HG03439 (cell line): ENCODE measurements around the gene HSD3B2.

ENCODE experiments used
- ATAC-seq: cut with Tn5 transposase; IDR thresholded peaks from one replicate; pipeline ENCODE4 v1.9.1; 2021; ENCODE audit warnings: mild to moderate bottlenecking, moderate library complexity; ENCODE audit not compliant: unreplicated experiment

Gene HSD3B2

DNA sequence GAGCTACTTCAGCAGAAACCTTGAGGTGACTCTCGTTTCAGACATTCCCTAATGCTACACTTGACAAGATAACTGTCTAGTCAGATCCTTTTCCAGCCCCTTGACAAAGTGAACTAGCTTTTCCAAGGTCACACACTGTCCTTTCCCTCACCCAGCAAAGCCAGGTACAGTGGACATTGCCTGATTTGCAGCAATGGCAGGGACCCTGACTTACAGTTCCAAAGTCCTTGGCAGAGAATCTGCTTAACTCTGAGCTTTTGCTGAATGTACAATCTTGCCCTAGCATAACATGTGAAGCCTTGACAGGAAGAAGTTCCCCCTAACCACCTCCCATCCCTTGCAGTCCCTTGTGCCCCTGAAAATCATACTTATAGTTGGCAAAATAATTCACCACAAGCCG is 37.1 kb downstream of the HSD3B2 start:
- ATAC-seq = no peak

- ATAC-seq = no peak
These were observed 38.1 kb downstream of the HSD3B2 start for GRCh38 chr1:119453021-119453420.

GRCh38 chr1:119462964-119463363 is 48.0 kb downstream of the HSD3B2 start:
- no peak for ATAC-seq

GRCh38 chr1:119463569-119463968 is 48.6 kb downstream of the HSD3B2 start:
- ATAC-seq = no peak

GRCh38 chr1:119466445-119466844 is 51.5 kb downstream of the HSD3B2 start:
- no peak for ATAC-seq

DNA sequence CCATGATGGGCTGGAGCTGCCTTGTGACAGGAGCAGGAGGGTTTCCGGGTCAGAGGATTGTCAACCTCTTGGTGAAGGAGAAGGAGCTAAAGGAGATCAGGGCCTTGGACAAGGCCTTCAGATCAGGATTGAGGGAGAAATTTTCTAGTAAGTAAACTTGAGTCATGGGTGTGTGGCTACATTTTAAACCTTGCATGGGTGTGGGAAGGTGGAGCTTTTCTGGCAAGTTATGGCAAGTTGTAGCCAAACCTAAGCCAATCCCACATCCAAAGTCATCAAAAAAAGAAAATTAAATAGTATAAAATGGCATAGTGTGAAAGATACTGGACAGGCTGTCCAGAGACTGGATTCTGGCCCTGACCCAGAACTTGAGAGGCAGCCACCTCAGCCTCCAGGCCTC is 52.3 kb downstream of the HSD3B2 start:
- ATAC-seq = no peak

DNA sequence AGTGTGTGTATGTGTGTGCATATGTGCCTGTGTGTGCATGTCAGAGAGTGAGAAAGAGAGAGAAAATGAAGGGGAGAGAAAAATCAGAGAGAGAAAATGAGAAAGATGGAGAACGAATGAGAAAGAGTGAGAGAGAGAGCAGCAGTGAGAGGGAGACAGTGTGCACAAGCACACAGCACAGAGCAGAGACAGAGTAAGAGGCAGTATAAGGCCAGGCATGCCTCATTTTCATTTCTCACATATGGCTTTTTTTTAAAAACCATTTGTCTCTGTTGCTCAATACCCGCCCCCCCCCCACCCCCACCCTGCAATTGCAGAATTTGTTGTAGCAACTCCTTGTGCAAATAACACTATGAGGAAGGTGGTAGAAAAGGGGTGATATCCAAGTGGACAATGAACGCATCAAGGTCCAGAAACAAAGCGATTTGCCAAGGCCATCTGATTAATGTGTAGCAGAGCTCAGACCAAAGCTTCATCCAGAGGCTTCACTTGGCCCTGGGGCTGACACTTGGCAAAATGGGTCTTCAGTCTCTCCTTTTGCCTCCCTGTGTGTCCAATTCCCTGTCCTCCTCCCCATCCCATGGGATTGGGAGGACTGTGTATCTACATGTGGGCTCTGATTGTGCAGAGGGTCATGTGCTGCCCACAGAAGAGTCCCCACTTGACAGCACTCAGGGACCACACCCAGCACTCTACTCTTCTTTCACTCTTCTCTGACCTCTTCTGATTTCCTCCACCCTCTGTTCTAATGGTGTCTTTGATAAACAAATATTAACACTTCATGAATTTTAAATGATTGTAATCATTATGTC is 53.1 kb downstream of the HSD3B2 start:
- no peak for ATAC-seq

- ATAC-seq = no peak
These were observed 54.8 kb downstream of the HSD3B2 start for GRCh38 chr1:119469741-119470140.

- ATAC-seq = no peak
These were observed 55.4 kb downstream of the HSD3B2 start for GRCh38 chr1:119470377-119470776.

- ATAC-seq = no peak
These were observed 56.0 kb downstream of the HSD3B2 start for GRCh38 chr1:119470958-119471357.

DNA sequence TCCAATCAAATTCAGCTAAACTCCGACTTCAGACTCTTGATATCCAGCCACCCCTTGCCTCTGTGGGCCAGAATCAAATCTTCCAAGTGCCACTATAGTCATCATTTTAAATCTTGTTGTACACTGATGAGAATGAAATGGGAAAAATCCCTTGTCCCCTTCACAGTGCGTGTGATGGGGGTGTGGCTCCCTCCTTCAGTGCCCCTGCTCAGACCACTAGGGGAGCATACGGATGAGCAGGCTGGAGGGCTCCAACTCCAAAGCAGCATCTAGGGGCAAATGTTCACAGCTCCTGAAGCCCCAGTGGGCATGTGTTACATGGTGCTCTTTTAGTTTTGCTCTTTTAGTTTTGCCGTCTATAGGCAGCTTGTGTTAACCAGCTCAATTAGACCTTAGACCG is 56.6 kb downstream of the HSD3B2 start:
- ATAC-seq = no peak

DNA sequence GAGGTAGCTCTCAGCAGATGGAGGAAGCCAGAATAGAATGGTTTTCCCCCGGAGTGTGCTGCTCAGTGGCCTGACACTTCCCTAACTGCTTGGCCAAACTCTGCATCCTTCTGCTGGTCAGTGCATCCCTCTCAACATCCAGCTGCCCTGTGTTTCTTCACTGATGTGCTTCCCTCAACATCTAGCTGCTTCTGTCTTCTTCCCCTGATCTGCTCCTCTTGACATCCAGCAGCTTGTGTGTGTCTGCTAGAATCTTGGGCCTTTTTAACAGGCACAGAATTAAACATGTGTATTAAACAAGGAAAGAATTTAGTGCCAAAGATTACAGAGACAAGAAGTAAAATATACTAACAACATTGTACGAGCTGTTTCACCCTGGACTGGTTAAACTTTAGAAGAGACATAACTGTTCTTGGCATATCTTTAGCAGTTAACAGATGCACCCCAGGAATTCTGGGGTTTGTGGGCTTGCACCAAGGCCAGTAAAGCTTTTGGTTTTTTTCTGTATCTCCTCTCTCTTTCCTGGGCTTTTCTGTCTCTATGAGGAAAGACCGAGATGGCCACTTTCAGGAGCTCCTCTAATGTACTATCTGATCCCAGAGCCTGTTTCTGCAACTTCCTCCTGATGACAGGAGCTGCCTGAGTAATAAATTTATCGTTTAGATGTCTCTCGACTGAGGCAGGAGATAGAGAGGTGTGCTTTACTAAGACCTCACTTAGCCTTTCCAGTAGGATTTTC is 57.3 kb downstream of the HSD3B2 start:
- ATAC-seq = no peak
